Kidney (tissue), 14 donors: ENCODE results near the gene ADGRL1. TPM values are rescaled to one million over a fixed set of nuclear protein-coding genes. Genes with fewer than 3 reads are reported as not detected.

Experiments
- DNase-seq, 5 donors: peaks; one replicate each; pipeline ENCODE4 v3.0.0-alpha.2; 2013 to 2020
- FAIRE-seq: peaks from 2 replicates; lab custom pipeline; 2012; peaks lifted over from hg19 to GRCh38; lab: Jason Lieb, UNC
- H3K27ac ChIP-seq, 2 donors: one replicate each; pipeline ENCODE4 v1.7.0; 2013; ENCODE audit warnings: low read depth in 2 of 2, low read length in 2 of 2, inconsistent platforms in 1 of 2
- H3K27me3 ChIP-seq: one replicate; pipeline ENCODE4 v1.7.1; 2013; ENCODE audit warnings: low read length, inconsistent platforms; ENCODE audit not compliant: control insufficient read depth, insufficient read depth
- H3K36me3 ChIP-seq, 3 donors: one replicate each; pipeline versions ENCODE4 v1.7.0 to v1.7.1; 2013; ENCODE audit warnings: low read length in 3 of 3, control low read depth in 1 of 3, inconsistent platforms in 1 of 3; ENCODE audit not compliant: insufficient read depth in 3 of 3, control insufficient read depth in 2 of 3
- H3K4me1 ChIP-seq, 3 donors: one replicate each; pipeline versions ENCODE4 v1.7.0 to v1.7.1; 2013; ENCODE audit warnings: low read length in 3 of 3, inconsistent platforms in 1 of 3, low read depth in 1 of 3; ENCODE audit not compliant: control insufficient read depth in 2 of 3, insufficient read depth in 2 of 3
- H3K4me3 ChIP-seq, 3 donors: one replicate each; pipeline versions ENCODE4 v1.7.0 to v1.8.1; 2013; ENCODE audit warnings: low read length in 3 of 3, control low read depth in 1 of 3, inconsistent platforms in 1 of 3
- H3K9ac ChIP-seq, 3 donors: one replicate each; pipeline versions ENCODE4 v1.7.0 to v1.7.1; 2013; ENCODE audit warnings: low read length in 3 of 3, control low read depth in 1 of 3, inconsistent platforms in 1 of 3
- H3K9me3 ChIP-seq, 3 donors: one replicate each; pipeline versions ENCODE4 v1.7.0 to v1.7.1; 2013; ENCODE audit warnings: low read length in 3 of 3, control low read depth in 1 of 3, inconsistent platforms in 1 of 3; ENCODE audit not compliant: control insufficient read depth in 2 of 3, insufficient read depth in 1 of 3
- CTCF ChIP-seq: IDR thresholded peaks from 3 replicates; pipeline ENCODE4 v1.5.1; 2012; ENCODE audit warnings: mild to moderate bottlenecking, moderate library complexity, borderline replicate concordance; ENCODE audit not compliant: insufficient read depth; ENCODE audit errors: extremely low read depth
- intact Hi-C: fragments of 100-400 bp; cut with DNase I; formaldehyde crosslinking; loops from one replicate; pipeline ENCODE4 v1.11.1; 2022
- polyA plus RNA-seq: library from polyadenylated mRNA; stranded (reverse); fragments of 350-450 nt; fragmentation: Illumina TruSeq; extraction: RNeasy Lipid Tissue Mini Kit (QIAGEN cat#74804); gene quantifications from one replicate; pipeline ENCODE4 v1.2.3, GENCODE V29; 2014; ENCODE audit warnings: low read depth, low replicate concordance; ENCODE audit not compliant: insufficient read depth
- total RNA-seq: library from RNA; stranded (reverse); fragmentation: NEBNext Ultra II Directional; extraction: Animal tissue kit (Norgen Biotek cat#: 25700); gene quantifications from one replicate; pipeline ENCODE4 v1.2.1, GENCODE V29; 2021
- donor health status: control.
- donor health status: control.
- donor health status: control.
- donor health status: control.
- donor health status: control.
- donor health status: DM: yes; HTN: yes; CAD: no.
- donor health status: Normal renal cell carcinoma (clear cell type).

The ADGRL1 gene
- total and polyA plus RNA-seq, 2 donors from 2014 or later, result 6.3 to 30.2 TPM

DNA sequence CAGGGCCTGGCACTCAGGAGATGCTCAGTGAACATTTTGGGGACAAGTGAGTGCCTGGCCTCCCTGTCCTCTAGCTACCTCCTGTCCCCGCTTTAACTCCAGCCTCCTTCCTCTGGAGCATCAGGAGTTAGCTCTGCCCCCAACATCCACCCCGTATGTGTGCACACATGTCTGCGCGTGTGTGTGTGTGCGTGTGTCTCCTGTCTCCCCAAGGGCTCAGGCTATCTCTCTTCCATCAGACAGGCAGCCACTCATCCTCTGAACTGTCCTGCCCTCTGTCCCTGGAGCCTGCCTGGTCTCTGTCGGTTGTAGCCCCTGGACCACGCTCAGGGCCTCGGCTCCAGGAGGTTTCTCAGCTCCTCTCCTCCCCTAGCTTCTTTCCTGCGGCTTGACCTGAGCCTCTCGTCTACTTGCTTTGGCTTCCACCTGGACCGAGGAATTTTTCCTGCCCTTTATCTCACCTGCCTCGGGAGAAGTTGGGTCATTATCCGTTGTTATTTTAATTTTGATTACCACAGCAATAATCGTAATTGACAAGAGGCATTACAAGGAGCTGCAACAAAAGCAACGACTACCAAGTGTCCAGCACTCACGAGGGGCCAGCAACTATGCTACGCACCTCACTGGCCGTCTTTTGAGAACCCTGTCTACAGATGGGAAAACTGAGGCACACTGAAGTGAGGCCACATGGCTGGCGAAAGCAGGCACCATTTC, 37.6 kb downstream of the ADGRL1 start:
- Histone ChIP-seq H3K9ac (no peak overlapping the region), H3K4me3 (no peak overlapping the region), H3K36me3 (peaks cover 2 to 21% (median 2%) of the 10 kb centered on the region in 3 donors), H3K27ac (no peak overlapping the region), H3K27me3 (no peaks in the 10 kb centered on the region), H3K9me3 (no peaks in the 10 kb centered on the region), H3K4me1 (no peaks in the 10 kb centered on the region)
- intact Hi-C loops, result no loop called here
- TF ChIP-seq CTCF, result no peak
- DNase-seq, result peak in 1 of 5 donors; percentile 27
- no peak for FAIRE-seq

DNA sequence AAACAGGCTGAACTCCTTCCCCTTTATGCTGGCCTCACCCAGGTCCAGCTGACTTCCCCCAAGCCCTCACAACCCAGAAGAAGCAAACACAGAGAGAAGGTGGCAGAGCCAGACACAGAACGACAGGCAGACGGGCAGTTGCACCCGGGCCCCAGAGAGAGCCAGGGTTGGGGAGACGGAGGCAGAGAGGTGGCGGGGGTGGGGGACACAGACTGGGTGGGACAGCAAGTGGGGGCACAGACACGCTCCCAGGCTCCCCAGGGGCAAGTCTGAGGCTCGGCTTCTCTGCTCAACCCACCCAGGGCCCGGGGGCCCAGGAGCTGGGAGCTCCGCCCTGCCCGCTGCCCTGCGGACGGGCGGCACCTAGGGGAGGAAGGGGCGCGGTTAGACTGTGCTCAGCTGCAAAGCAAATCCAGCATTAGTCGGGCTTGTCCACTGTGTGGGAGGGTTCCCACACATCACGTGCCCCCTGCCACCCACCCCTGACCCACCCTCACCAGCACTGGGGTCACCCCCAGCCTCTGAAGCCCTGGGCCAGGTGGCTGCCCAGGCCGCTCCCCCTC, 38.3 kb downstream of the ADGRL1 start:
- DNase-seq, result peak in 4 of 5 donors; percentile 51 to 66 (median 60)
- Histone ChIP-seq H3K36me3 (peaks cover 2 to 21% (median 2%) of the 10 kb centered on the region in 3 donors), H3K27me3 (no peaks in the 10 kb centered on the region), H3K9ac (no peak overlapping the region), H3K27ac (no peak overlapping the region), H3K4me1 (no peaks in the 10 kb centered on the region), H3K9me3 (no peaks in the 10 kb centered on the region), H3K4me3 (no peak overlapping the region)
- no peak for FAIRE-seq
- no peak for TF ChIP-seq CTCF
- intact Hi-C loops, result no loop called here

GRCh38 chr19:14166999-14167575, 38.9 kb downstream of the ADGRL1 start:
- H3K9me3 ChIP-seq, result no peaks in the 10 kb centered on the region
- DNase-seq, result peak in 1 of 5 donors; percentile 43
- intact Hi-C loops, result no loop called here
- H3K27me3 ChIP-seq, result no peaks in the 10 kb centered on the region
- H3K27ac ChIP-seq, result no peak overlapping the region
- peaks cover 2 to 21% (median 2%) of the 10 kb centered on the region in 3 donors for H3K36me3 ChIP-seq
- no peak for FAIRE-seq
- no peak overlapping the region for H3K9ac ChIP-seq
- no peak overlapping the region for H3K4me3 ChIP-seq
- TF ChIP-seq CTCF, result no peak
- no peaks in the 10 kb centered on the region for H3K4me1 ChIP-seq
